NCI-H2029 (cell line): ENCODE measurements around the gene MOB4.
"Not testable (repeated sequence)": the region's sequence is repeated elsewhere in the genome, so short reads cannot be mapped to it uniquely, and the experiment has no call there.

Experiments used
- DNase-seq: peaks from one replicate; lab custom pipeline; 2025; lab: John Stamatoyannopoulos, UW

Gene MOB4

DNA sequence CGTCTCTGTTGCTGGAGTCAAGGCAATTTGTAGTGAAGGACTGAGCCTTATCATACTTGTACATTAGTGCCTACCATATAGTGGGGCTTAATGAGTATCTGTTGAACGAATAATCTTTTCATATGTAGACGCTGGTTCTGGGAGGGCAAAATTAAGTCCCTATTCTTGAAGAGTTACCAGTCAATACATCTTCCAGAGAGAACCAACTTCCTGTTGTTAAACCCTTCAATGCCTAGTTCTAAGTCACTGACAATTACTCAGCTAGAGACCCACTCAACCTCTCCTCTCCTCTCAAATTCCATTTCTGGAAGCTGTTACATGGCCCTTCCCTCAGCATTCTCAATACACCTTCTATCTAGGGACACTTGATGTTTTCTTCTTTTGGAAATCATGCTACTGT lies 1.1 kb upstream of the MOB4 start:
- peak; percentile 18 for DNase-seq

DNA sequence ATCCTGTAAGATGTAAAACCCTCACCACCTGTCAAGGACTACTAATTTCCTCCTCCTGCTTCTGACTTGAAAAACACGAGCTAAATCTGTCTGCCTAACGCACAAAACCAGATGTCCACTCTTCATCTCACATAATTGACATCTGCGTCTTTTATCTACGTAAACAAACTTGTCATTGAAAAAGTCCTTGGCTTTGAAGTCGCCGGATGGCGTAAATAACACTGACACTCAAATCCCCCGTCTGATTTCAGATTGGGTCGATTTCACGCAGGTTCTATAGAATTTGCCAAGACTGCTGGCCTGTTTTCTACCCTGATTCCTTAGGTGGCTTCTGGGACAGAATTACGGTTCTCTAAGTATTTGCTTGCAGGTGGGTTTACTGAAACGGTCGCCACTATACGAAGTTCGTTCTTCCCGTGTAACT lies 539 bp upstream of the MOB4 start:
- peak; percentile 35 for DNase-seq

DNA sequence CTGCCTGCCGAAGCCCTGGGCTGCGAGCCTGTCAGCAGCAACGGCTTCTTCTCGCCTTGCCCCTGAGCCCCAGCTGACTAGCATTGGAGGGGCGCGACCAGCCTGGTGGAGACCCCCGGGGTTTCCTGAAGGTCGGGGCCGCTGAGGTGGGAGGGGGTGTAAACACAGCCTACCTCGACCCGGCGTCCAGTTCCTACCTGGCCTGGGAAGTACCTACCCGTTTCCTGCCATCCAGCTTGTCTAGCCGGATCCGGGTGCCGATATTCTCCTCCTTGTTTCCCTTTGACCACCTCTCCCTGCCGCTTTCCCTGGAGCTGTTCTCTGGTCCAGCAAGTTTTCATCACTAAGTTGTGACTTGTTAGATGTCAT lies 511 bp downstream of the MOB4 start:
- DNase-seq, result peak; percentile 9

DNA sequence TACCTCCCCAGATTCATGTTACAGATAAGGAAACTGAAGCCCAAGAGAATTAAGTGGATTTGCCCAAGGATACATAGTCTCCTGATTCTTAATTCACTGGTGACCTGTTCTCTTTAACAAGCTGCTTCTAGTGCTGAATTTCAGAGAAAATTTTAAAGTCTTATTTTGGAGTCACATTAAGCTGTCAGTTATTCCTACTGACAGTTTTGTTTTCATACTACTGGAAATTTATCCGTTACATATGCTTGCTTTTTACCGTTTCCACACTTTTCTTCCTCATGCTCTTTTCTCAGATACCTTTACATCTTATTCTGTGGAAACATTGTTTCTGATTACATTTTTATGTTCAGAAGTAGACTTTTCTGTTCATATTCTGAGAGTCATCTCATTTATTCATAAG lies 1.3 kb downstream of the MOB4 start:
- no peak for DNase-seq

DNA sequence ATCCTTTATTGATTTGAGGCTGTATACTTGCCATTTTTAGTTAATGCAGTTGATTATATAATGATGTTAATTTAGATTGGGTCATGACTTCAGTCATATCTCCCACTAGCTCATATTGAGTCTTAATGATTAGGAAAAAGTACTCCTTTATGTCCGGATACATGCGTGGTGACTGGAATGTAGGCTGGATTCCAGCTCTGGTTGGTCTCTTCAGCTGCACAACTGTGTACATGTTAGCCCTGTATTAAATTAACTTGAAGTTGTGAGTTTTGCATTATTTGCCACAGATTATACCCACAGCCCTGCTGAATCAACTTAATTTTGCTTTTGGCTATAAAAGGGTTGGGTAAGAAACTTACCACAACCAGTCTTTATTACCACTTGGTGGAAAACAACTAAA lies 22.5 kb downstream of the MOB4 start:
- DNase-seq, result no peak

DNA sequence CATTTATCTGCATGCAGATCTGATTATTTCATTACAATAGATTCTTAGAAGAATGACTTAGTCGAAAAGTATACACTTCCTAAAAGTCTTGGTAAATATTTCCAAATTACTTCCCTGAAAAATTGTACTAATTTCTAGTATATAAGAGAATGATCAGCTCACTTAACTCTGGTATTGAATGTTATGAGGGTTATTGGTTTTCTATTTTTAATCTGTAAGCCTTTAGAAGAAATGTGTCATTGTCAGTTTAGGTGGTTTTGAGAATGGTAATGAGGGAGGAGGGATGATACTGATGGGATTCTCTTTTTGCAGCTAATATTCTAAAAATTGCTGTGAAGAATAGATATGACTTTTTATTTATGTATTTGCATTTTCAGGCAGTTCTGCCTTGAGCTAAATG lies 23.9 kb downstream of the MOB4 start:
- DNase-seq, result no peak

DNA sequence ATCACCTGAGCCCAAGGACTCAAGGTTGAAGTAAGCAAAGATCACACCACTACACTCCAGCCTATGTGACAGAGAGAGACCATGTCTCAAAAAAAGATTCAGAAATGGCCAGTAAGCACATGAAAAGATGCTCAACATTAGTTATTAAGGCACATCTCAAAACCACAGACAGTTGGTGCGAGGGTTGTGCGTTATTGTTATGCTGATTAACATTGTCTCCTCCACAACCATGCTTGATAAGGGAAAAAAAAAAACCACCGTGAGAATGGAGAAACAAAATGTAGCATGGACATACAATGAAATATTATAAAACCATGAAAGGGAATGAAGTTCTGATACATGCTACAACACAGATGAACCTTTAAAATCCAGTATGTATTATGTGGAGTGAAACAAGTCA lies 27.3 kb downstream of the MOB4 start:
- no peak for DNase-seq

DNA sequence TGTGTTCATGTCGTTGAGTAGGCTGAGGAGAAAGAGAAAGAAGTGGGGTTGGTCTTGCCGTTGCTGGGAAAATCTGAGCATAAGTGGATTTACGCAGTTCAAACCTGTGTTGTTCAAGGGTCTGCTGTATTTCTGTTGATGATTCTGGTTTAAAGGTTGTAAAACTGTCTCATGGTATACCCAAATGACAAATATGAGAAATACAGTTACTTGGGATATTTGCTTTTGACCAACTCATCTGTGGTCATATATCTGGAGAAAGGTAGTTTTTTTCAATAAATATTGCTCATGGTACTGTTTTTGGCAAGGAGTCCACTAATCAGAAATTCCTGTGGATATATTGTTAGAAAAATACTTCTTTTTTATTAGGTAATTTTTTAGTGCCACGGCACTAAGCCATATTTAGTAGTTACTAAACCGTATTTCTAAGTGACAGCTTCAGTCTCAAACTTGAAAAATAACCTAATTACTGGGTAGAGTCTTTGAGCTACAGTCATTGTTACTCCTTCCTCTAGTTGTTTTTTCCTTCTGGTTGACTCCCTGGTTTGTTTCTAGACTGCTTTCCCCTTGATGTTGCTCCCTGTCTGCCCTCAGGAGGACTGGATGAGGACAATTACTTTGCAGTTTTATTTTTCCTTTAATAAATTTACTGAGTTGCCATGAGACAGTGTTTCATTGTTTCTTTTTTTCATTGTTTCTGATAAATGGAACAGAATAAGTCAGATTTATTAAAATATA lies 31.5 kb downstream of the MOB4 start:
- no peak for DNase-seq

DNA sequence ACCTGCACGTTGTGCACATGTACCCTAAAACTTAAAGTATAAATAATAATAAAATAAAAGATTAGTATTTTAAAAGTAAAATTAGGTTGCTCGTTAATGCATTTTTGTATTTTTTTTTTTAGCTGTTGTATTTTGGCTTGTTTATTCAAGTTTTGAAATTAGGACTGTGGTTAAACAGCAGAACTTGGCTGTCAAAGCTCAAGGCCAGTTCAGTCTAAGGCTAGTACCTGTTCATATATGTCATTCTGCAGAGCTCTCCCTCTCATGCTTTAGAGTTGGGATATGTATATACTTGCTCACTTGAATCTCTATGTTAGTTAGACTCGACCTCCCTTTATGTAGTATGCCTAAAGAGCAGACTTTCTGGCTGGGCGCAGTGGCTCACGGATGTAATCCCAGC lies 32.7 kb downstream of the MOB4 start:
- DNase-seq, result no peak

DNA sequence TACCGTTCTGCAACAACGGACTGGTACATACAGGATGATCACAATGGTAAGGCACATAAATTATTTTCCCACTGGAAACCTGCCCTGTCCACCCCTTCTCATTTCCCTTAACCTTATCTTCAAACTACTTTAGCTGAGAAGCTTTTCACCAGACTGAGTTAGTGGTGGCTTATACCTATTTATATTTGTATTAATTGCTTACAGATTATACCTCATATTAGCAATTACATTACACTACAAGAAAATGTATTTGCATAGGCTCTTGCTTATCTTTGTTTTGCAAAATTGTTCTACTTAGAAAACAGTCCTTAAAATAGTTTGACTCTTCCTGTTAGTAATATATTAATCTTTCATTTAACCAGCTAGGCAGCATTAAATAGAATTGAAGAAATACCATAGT lies 35.4 kb downstream of the MOB4 start:
- not testable (repeated sequence) for DNase-seq

DNA sequence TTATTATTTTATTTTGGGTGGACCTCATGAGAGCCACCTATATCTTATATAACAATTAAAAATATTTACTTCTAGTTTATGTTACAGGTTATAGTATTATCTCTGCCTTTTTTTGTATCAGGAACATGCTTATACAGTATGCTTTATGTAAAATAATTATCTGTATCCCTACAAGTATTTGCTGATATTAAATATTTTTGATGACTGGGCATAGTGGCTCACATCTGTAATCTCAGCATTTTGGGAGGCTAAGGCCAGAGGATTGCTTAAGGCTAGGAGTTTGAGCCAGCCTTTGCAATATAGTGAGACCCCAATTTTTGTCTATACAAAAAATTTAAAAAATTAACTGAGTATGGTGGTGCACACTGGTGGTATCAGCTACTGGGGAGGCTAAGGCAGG lies 39.6 kb downstream of the MOB4 start:
- no peak for DNase-seq

DNA sequence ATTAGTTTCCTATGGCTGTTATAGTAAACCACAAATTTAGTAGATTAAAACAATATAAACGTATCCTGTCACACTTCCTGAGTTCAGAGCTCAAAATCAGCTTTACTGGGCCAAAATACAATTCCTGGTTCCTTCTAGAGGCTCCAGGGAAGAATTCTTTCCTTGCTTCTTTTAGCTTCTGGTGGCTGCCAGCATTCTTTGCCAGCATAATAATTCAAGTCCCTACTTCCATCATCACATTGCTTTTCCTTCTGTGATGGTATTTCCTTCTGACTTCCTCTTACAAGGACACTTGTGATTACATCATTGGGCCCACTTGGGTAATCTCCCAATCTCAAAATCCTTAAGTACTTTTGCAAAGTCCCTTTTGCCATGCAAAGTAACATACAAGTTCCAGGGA lies 40.6 kb downstream of the MOB4 start:
- no peak for DNase-seq

DNA sequence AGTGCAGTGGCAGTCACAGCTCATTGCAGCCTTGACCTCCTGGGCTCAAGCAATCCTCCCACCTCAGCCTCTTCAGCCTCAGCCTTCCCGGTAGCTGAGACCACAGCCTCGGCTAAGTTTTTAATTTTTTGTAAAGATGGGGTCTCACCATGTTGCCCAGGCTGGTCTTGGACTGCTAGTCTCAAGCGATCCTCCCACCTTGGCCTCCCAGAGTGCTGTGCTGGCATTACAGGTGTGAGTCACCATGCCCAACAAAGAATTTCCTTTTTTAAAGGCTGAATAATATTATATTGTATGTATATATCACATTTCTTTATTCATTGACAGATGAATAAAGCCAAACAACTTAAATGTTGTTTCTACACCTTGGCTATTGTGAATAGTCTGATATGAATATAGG lies 42.5 kb downstream of the MOB4 start:
- no peak for DNase-seq

DNA sequence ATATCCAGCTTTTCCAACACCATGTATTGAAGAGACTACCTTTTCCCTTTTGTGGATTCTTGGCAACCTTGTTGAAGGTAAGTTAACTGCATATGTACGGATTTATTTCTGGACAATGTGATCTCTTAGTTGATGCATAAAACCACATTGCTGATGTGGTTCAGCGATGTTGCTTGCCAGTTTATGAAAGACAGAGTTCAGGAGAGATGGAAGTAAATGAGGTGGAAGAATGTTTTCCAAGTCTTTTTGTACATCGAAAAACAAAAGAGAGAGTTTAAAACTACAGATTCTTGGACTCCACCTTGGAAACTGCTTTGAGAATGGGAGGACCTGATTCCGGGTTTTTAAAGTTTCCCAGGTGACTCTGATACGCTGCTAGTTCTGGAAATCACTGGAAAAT lies 43.8 kb downstream of the MOB4 start:
- no peak for DNase-seq

DNA sequence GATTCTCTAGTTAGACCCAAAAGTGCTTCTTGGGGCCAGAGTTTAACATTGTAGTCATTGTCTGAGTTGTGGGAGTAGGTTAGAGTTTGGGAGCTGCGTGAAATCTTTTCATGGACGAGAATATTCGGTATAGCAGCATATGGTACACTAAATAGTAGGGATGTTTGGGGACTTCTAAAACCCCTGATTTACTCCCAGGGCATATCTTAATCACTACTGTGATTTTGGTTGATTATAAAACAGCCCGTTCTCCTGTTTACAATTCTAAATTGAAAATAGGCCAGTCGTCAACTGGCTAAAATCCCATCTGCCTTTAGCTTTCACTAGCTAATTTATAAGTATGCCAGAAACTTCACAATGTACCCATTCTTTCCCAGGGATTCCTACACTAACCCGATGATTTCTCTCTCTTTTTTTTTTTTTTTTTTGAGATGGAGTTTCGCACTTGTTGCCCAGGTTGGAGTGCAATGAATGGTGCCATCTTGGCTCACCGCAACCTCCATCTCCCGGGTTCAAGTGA lies 44.3 kb downstream of the MOB4 start:
- no peak for DNase-seq

DNA sequence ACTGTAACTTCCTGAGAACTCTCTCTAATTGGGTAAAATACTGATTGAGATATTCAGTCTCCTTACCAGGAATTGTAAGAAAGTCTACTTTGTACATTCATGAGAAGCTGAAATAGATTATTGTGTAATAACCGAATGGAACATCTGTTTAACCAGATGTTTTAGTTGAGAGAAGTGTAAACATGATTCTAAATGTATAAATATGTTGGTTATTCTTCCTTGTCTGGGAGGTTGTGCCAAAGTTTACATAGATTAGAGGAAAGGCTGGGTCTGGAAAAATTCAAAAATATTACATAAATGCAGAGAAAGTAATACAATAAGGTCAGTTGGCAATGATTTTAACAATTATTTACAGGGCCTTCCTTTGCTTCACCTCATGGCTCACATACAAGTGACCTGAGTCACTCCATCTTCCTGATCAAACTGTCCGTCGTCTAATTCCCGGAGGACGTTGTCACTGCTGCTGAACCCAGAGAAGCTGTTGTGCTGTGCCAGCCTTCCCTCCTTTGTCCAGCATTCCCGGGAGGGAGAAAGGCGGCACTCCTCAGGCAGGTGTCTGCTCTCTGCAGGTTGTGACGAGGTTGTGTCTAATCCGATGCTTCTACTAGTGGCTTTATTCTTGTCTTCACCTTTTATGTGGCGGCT lies 55.9 kb downstream of the MOB4 start:
- DNase-seq, result peak; percentile 7

DNA sequence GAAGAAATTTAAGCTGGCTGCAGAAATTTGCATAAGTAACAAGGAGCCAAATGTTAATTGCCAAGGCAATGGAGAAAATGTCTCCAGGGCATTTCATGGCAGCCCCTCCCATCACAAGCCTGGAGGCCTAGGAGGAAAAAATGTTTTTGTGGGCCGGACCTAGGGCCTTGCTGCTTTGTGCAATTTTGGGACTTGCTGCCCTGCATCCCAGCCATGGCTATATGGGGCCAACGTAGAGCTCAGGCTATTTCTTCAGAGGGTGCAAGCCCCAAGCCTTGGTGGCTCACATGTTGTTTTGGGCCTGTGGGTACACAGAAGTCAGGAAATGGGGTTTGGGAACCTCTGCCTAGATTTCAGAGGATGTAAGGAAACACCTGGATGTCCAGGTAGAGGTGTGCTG lies 57.7 kb downstream of the MOB4 start:
- no peak for DNase-seq

DNA sequence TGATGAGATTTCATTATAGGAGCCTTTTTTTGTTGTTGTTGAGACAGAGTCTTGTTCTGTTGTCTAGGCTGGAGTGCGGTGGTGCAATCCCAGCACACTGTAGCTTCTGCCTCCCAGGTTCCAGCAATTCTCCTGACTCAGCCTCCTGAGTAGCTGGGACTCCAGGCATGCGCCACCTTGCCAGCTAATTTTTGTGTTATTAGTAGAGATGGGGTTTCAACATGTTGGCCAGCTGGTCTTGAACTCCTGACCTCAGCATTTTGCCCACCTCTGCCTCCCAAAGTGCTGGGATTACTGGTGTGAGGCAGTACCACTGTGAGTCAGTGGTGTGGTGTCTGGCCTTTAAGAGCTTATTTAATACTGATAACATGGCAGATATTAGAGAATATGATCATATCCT lies 60.1 kb downstream of the MOB4 start:
- DNase-seq, result no peak

DNA sequence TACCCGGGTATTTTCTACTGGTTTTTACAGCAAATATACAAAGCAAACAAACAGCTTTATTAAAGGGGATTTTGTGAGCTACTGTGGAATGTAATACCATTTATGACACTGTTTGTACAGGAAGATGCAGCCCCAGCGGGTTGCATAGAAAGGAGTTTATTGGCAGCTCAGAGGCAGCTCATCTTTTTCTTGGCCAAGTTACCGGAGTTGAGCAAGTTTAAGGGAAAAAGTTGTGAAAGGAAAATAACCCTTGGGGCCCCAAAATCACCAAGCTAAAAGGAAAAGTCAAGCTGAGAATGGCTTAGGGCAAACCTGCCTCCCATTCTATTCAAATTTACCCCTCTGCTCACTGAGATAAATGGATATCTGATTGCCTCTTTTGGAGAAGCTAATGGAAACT lies 60.8 kb downstream of the MOB4 start:
- no peak for DNase-seq

DNA sequence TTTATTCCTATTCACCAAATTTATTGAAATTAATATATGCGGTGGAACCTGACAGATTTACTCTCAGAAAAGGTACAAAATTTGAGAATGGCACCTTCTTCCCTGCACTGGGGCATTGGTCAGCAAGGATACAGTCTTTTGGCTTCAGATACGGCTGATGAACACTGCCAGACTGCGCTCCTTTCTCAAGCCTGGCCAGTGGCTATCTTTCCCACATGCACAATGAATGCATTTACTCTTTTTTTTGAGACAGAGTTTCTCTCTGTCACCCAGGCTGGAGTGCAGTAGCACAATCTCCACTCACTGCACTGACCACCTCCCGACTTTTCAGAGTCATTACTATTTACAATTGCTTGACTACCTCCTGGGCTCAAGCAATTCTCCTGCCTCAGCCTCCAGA lies 61.6 kb downstream of the MOB4 start:
- no peak for DNase-seq

DNA sequence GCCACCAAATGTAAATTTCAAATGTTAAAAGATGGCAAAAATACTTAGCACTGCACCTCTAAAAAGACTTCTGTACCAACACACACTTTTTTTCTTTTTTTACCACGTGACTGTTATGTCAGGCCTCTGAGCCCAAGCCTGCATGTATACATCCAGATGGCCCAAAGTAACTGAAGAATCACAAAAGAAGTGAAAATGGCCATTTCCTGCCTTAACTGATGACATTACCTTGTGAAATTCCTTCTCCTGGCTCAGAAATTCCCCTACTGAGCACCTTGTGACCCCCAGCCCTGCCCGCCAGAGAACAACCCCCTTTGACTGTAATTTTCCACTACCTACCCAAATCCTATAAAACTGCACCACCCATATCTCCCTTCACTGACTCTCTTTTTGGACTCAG lies 62.4 kb downstream of the MOB4 start:
- not testable (repeated sequence) for DNase-seq

DNA sequence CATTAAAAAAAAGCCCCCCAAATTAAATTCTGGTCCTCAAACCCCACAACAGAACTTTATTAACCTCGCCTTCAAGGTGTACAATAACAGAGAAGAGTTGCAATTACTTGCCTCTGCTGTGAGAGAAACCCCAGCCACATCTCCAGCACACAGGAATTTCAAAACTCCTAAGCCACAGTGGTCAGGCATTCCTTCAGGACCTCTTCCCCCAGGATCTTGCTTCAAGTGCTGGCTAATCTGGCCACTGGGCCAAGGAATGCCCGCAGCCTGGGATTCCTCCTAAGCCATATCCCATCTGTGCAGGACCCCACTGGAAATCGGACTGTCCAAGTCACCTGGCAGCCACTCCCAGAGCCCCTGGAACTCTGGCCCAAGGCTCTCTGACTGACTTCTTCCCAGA lies 64.3 kb downstream of the MOB4 start:
- DNase-seq, result not testable (repeated sequence)

DNA sequence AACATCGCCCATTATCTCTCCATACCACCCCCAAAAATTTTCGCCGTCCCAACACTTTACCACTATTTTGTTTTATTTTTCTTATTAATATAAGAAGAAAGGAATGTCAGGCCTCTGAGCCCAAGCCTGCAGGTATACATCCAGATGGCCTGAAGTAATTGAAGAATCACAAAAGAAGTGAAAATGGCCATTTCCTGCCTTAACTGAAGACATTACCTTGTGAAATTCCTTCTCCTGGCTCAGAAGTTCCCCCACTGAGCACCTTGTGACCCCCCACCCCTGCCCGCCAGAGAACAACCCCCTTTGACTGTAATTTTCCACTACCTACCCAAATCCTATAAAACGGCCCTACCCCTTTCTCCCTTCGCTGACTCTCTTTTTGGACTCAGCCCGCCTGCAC lies 71.4 kb downstream of the MOB4 start:
- not testable (repeated sequence) for DNase-seq
